Stimulated activated CD4-positive, alpha-beta T cell treated with anti-CD3 and anti-CD28 coated beads, Interleukin-12 subunit alpha, Interleukin-12 subunit beta, amount 100 ng/mL, for 48 hours (primary cell): Measurements from ENCODE around the gene PCDHB1.
"Not testable (repeated sequence)": the region's sequence is repeated elsewhere in the genome, so short reads cannot be mapped to it uniquely, and the experiment has no call there.

Source experiments
- DNase-seq, 3 donors: peaks; one replicate each; pipeline ENCODE4 v3.0.0-alpha.2; 2020; ENCODE audit warnings: low read depth in 2 of 3, low spot score in 1 of 3

PCDHB1 gene

GRCh38 chr5:141082228-141082627 is 31.1 kb downstream of the PCDHB1 start:
- no peak for DNase-seq

GRCh38 chr5:141084487-141084989 is 33.4 kb downstream of the PCDHB1 start:
- peak in 1 of 3 donors; percentile 5 for DNase-seq

- no peak for DNase-seq
These were observed 43.5 kb downstream of the PCDHB1 start, which contains the start of gene PCDHB2 for GRCh38 chr5:141094481-141095262. PCDHB2 (plus strand) TSS chr5:141094615; CDS start chr5:141094791, 176 bp downstream.

GRCh38 chr5:141095263-141095641 is 44.1 kb downstream of the PCDHB1 start:
- no peak for DNase-seq

GRCh38 chr5:141096181-141096580 is 45.0 kb downstream of the PCDHB1 start:
- not testable (repeated sequence) for DNase-seq

GRCh38 chr5:141096586-141096985 is 45.4 kb downstream of the PCDHB1 start:
- DNase-seq = not testable (repeated sequence)

GRCh38 chr5:141100243-141100805 is 49.1 kb downstream of the PCDHB1 start, which contains the start of gene PCDHB3:
PCDHB3 (plus strand) TSS chr5:141100473; CDS start chr5:141100650, 177 bp downstream.
- peak in 2 of 3 donors; percentile 12 to 26 for DNase-seq

GRCh38 chr5:141101059-141101458 is 49.9 kb downstream of the PCDHB1 start:
- DNase-seq = no peak

- not testable (repeated sequence) for DNase-seq
These were observed 50.9 kb downstream of the PCDHB1 start for GRCh38 chr5:141102070-141102469.

- DNase-seq = not testable (repeated sequence)
These were observed 51.3 kb downstream of the PCDHB1 start for GRCh38 chr5:141102471-141102870.

- no peak for DNase-seq
These were observed 54.2 kb downstream of the PCDHB1 start for GRCh38 chr5:141105350-141105749.
